GM23338 (cell line): ENCODE data around the gene CAMTA1. TPM values are rescaled to one million over a fixed set of nuclear protein-coding genes. Genes with fewer than 3 reads are reported as not detected.

Source experiments
- ATAC-seq: fragments of 200-7000 bp; cut with Tn5 transposase; 3 replicates; pipeline ENCODE4 v1.9.1; 2020
- DNase-seq: peaks from one replicate; pipeline ENCODE4 v3.0.0-alpha.2; 2015; ENCODE audit warnings: low spot score
- H2AFZ ChIP-seq: fragments of 200-600 bp; sonication (generic); 2 replicates; pipeline ENCODE4 v1.8.0; 2016; ENCODE audit warnings: antibody characterized with exemption, mild to moderate bottlenecking, moderate library complexity
- H3F3A ChIP-seq: fragments of 200-600 bp; sonication (generic); replicated peaks from 2 replicates; pipeline ENCODE4 v1.8.0; 2017; ENCODE audit warnings: antibody characterized with exemption, mixed run types, low read depth
- H3K27ac ChIP-seq: fragments of 200-600 bp; sonication (generic); 2 replicates; pipeline ENCODE4 v1.6.1; 2016; ENCODE audit warnings: low read depth
- H3K27me3 ChIP-seq: fragments of 200-600 bp; sonication (generic); 2 replicates; pipeline ENCODE4 v1.8.0; 2016; ENCODE audit warnings: mild to moderate bottlenecking, mixed run types, moderate library complexity; ENCODE audit not compliant: insufficient read depth
- H3K36me3 ChIP-seq: fragments of 200-600 bp; sonication (generic); 2 replicates; pipeline ENCODE4 v1.8.0; 2016; ENCODE audit warnings: mild to moderate bottlenecking; ENCODE audit not compliant: insufficient read depth
- H3K4me1 ChIP-seq: fragments of 200-600 bp; sonication (generic); 2 replicates; pipeline ENCODE4 v1.8.0; 2016; ENCODE audit warnings: mild to moderate bottlenecking, moderate library complexity; ENCODE audit not compliant: insufficient read depth
- H3K4me2 ChIP-seq: fragments of 200-600 bp; sonication (generic); 2 replicates; pipeline ENCODE4 v1.7.1; 2017; ENCODE audit warnings: mixed run types
- H3K4me3 ChIP-seq: fragments of 200-600 bp; sonication (generic); 2 replicates; pipeline ENCODE4 v1.6.1; 2016; ENCODE audit warnings: mixed run types
- H3K79me2 ChIP-seq: fragments of 200-600 bp; sonication (generic); replicated peaks from 2 replicates; pipeline ENCODE4 v1.8.0; 2017; ENCODE audit warnings: mild to moderate bottlenecking; ENCODE audit not compliant: insufficient read depth
- H3K9me2 ChIP-seq: fragments of 200-600 bp; sonication (generic); 2 replicates; pipeline ENCODE4 v1.8.0; 2017; ENCODE audit not compliant: insufficient read depth
- H4K20me1 ChIP-seq: fragments of 200-600 bp; sonication (generic); replicated peaks from 2 replicates; pipeline ENCODE4 v1.8.0; 2017; ENCODE audit warnings: mild to moderate bottlenecking; ENCODE audit not compliant: insufficient read depth
- H3K27ac Mint-ChIP-seq: 2 replicates; pipeline ENCODE4 v1.8.0; 2020; ENCODE audit warnings: inconsistent platforms, mild to moderate bottlenecking, moderate library complexity, mixed read lengths
- H3K27me3 Mint-ChIP-seq: 3 replicates; pipeline ENCODE4 v1.8.0; 2022; ENCODE audit warnings: low read depth, mild to moderate bottlenecking, moderate library complexity, mixed read lengths, inconsistent platforms; ENCODE audit not compliant: insufficient read depth, poor library complexity
- H3K36me3 Mint-ChIP-seq: 3 replicates; pipeline ENCODE4 v1.8.0; 2021; ENCODE audit warnings: low read depth, mild to moderate bottlenecking, inconsistent platforms, moderate library complexity, mixed read lengths
- H3K4me1 Mint-ChIP-seq: 3 replicates; pipeline ENCODE4 v1.8.0; 2020; ENCODE audit warnings: mild to moderate bottlenecking, inconsistent platforms, mixed read lengths
- H3K4me3 Mint-ChIP-seq: 3 replicates; pipeline ENCODE4 v1.8.0; 2021; ENCODE audit warnings: moderate library complexity, mild to moderate bottlenecking, inconsistent platforms, mixed read lengths
- H3K9me3 Mint-ChIP-seq: 3 replicates; pipeline ENCODE4 v1.8.0; 2020; ENCODE audit warnings: moderate library complexity, mild to moderate bottlenecking, inconsistent platforms, mixed read lengths
- CREB1 ChIP-seq: fragments of 250-450 bp; sonication (Bioruptor Pico); IDR thresholded peaks from 2 replicates; pipeline ENCODE4 v1.5.0; 2020; ENCODE audit warnings: low read depth, mild to moderate bottlenecking, moderate library complexity
- CTCF ChIP-seq, 2 experiments: fragments of 200-600 bp in 1 of 2; sonication (generic) in 1 of 2; conservative IDR thresholded peaks; 2 replicates each; pipeline versions ENCODE4 v1.5.1 to v1.6.1; 2016 to 2017; ENCODE audit warnings: antibody characterized with exemption in 2 of 2, low read depth in 2 of 2, mild to moderate bottlenecking in 2 of 2, moderate library complexity in 1 of 2
- EZH2phosphoT487 ChIP-seq: fragments of 200-600 bp; sonication (generic); IDR thresholded peaks from one replicate; pipeline ENCODE4 v1.8.1; 2018; ENCODE audit warnings: antibody characterized with exemption; ENCODE audit not compliant: unreplicated experiment
- POLR2AphosphoS5 ChIP-seq: IDR thresholded peaks from 2 replicates; pipeline ENCODE4 v1.6.1; 2016; ENCODE audit warnings: antibody characterized with exemption, low read depth
- REST ChIP-seq: IDR thresholded peaks from one replicate; pipeline ENCODE4 v1.6.1; 2018; ENCODE audit warnings: antibody characterized with exemption; ENCODE audit not compliant: unreplicated experiment
- STAT1 ChIP-seq: IDR thresholded peaks from one replicate; pipeline ENCODE4 v1.6.1; 2016; ENCODE audit warnings: antibody characterized with exemption; ENCODE audit not compliant: unreplicated experiment
- ZNF114 ChIP-seq: fragments of 250-450 bp; sonication (Bioruptor Pico); IDR thresholded peaks from 2 replicates; pipeline ENCODE4 v1.5.0; 2020; ENCODE audit warnings: mild to moderate bottlenecking, moderate library complexity
- polyA plus RNA-seq: library from polyadenylated mRNA; unstranded; fragments of >200 nt; fragmentation: Nextera tagmentation; extraction: Ambion mirVana; gene quantifications from 2 replicates; pipeline ENCODE4 v1.2.1, GENCODE V29; 2016
- total RNA-seq: library from RNA; depleted of rRNA; stranded (reverse); fragments of >200 nt; shearing (Covaris generic); gene quantifications from 2 replicates; pipeline ENCODE4 v1.2.3, GENCODE V29; 2014

Gene CAMTA1
- total and polyA plus RNA-seq, 2 experiments from 2014 or later: 115 to 519 TPM

GRCh38 chr1:7207875-7208646 lies 422.8 kb downstream of the CAMTA1 start:
- Histone ChIP-seq H3K9me2 (no peaks in the 10 kb centered on the region), H2AFZ (peak overlapping the region; percentile 40; the same call in 1 of the 2 replicates), H4K20me1 (no peaks in the 10 kb centered on the region), H3K4me3 (no peak overlapping the region), H3K4me1 (no peaks in the 10 kb centered on the region), H3K36me3 (no peaks in the 10 kb centered on the region), H3K4me2 (no peak overlapping the region), H3K27me3 (no peaks in the 10 kb centered on the region), H3K27ac (no peak overlapping the region), H3K79me2 (no peaks in the 10 kb centered on the region), H3F3A (no peaks in the 10 kb centered on the region)
- Mint-ChIP-seq H3K36me3 (no peaks in the 10 kb centered on the region), H3K9me3 (no peaks in the 10 kb centered on the region), H3K27me3 (no peaks in the 10 kb centered on the region), H3K27ac (peak overlapping the region; percentile 86), H3K4me1 (peaks cover 4% of the 10 kb centered on the region; the same call in 2 of the 3 replicates), H3K4me3 (no peak overlapping the region)
- ATAC-seq (peak; percentile 100), DNase-seq (peak; percentile 90)
- no peak for TF ChIP-seq ZNF114 (CRISPR knock-in tag)
- TF ChIP-seq CTCF (conservative IDR thresholded peaks at IDR 0.05; ENCODE audit: low read depth in 2 of 2): peak; percentile 90 to 98
- TF ChIP-seq CREB1 (CRISPR knock-in tag): 0 out of 2 replicates have a peak, but pooled peaks have one; percentile 34
- TF ChIP-seq EZH2phosphoT487: no peak
- TF ChIP-seq POLR2AphosphoS5: no peak

- TF ChIP-seq CREB1 (CRISPR knock-in tag) (no peak), REST (no peak), STAT1 (no peak), CTCF (conservative IDR thresholded peaks at IDR 0.05; ENCODE audit: low read depth in 2 of 2) (no peak)
- DNase-seq: no peak
- Histone ChIP-seq H3K79me2 (no peaks in the 10 kb centered on the region), H3K9me2 (no peaks in the 10 kb centered on the region), H3K36me3 (no peaks in the 10 kb centered on the region), H3K4me3 (no peak overlapping the region), H4K20me1 (no peaks in the 10 kb centered on the region), H3K4me2 (no peak overlapping the region), H3K27ac (no peak overlapping the region), H3K4me1 (no peaks in the 10 kb centered on the region), H3K27me3 (no peaks in the 10 kb centered on the region), H2AFZ (no peak overlapping the region), H3F3A (no peaks in the 10 kb centered on the region)
- Mint-ChIP-seq H3K4me1 (peaks cover 4% of the 10 kb centered on the region; the same call in 2 of the 3 replicates), H3K4me3 (no peak overlapping the region), H3K27ac (no peak overlapping the region), H3K9me3 (no peaks in the 10 kb centered on the region), H3K27me3 (no peaks in the 10 kb centered on the region), H3K36me3 (no peaks in the 10 kb centered on the region)
- ATAC-seq: no peak
Measured at GRCh38 chr1:7208647-7209180, 423.5 kb downstream of the CAMTA1 start.
